GM19193 (cell line): ENCODE results near the gene PSMD5.

ENCODE experiments used
- POLR2A ChIP-seq: IDR thresholded peaks from 4 replicates; pipeline ENCODE4 v1.6.1; 2011; ENCODE audit not compliant: insufficient read depth, insufficient read length; ENCODE audit errors: extremely low read depth

Gene PSMD5

DNA sequence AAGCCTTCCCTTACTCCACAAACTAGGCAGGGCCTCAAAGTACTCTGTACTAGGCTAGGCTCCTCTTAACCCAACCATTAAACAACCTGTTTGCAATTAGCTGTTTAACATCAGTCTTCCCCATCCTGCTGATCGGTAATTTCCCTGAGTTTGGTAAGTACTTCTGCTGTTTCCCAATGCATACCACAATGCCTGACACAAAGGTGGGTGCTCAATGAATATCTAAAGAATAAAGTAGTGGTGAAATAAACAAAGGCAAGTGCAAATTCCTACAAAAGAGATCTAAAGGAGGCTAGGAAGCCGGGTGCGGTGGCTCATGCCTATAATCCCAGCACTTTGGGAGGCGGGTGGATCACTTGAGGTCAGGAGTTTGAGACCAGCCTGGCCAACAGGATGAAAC lies 74.5 kb downstream of the PSMD5 start:
- no peak for TF ChIP-seq POLR2A

DNA sequence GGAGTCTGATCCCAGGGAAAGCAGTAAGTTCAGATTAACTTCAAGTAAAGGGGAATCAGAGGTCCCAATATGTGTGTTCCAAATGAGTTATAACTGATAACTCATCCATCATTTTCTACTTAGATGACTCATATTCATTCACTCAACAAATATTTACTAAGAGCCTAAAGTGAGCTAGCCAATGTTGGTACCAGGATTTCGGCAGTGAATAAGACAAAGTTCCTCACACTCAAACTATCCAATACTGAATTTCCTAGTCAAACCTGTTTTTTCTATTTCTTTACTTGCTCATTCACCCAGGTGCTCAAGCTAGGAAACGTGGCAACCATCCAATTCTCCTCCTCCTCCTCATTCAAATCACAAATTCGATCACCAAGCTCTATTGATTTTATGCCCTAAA lies 75.3 kb downstream of the PSMD5 start:
- TF ChIP-seq POLR2A = no peak
